ENCODE results near the gene CC2D1A.
"Not testable (repeated sequence)": the region's sequence is repeated elsewhere in the genome, so short reads cannot be mapped to it uniquely, and the experiment has no call there.

CC2D1A gene

GRCh38 chr19:13920524-13920923 lies 14.5 kb downstream of the CC2D1A start:
- H3K36me3 ChIP-seq: peaks cover 72 to 100% (median 84%) of the 10 kb centered on the region in 3 donors
- H3K9me3 ChIP-seq: no peaks in the 10 kb centered on the region
- DNase-seq: no peak
- H3K4me1 ChIP-seq: no peaks in the 10 kb centered on the region
- H3K27me3 ChIP-seq: no peaks in the 10 kb centered on the region
- intact Hi-C loops (cut with DNase I; ENCODE audit: low total_unique reads): no loop called here
- H3K27ac ChIP-seq: no peak overlapping the region
- H3K4me3 ChIP-seq: no peak overlapping the region
- TF ChIP-seq CTCF (IDR thresholded peaks at IDR 0.05): no peak

GRCh38 chr19:13920940-13921747 lies 15.1 kb downstream of the CC2D1A start:
- Histone ChIP-seq H3K27ac (no peak overlapping the region), H3K4me1 (no peaks in the 10 kb centered on the region), H3K9me3 (no peaks in the 10 kb centered on the region), H3K4me3 (no peak overlapping the region), H3K27me3 (no peaks in the 10 kb centered on the region), H3K36me3 (peaks cover 68 to 97% (median 81%) of the 10 kb centered on the region in 3 donors)
- TF ChIP-seq CTCF (IDR thresholded peaks at IDR 0.05): no peak
- no peak for DNase-seq
- intact Hi-C loops (cut with DNase I; ENCODE audit: low total_unique reads): no loop called here

- H3K4me3 ChIP-seq: not testable (repeated sequence)
- H3K36me3 ChIP-seq: peaks cover 78 to 97% (median 88%) of the 10 kb centered on the region in 3 donors
Observed at GRCh38 chr19:13922118-13922517, 16.1 kb downstream of the CC2D1A start.

GRCh38 chr19:13923194-13923987 lies 17.4 kb downstream of the CC2D1A start:
- H3K9me3 ChIP-seq: no peaks in the 10 kb centered on the region
- intact Hi-C loops (cut with DNase I; ENCODE audit: low total_unique reads): no loop called here
- no peak overlapping the region for H3K27ac ChIP-seq
- no peaks in the 10 kb centered on the region for H3K27me3 ChIP-seq
- DNase-seq: no peak
- H3K4me3 ChIP-seq: no peak overlapping the region
- peaks cover 79 to 97% (median 91%) of the 10 kb centered on the region in 3 donors for H3K36me3 ChIP-seq
- no peak for TF ChIP-seq CTCF (IDR thresholded peaks at IDR 0.05)
- no peaks in the 10 kb centered on the region for H3K4me1 ChIP-seq

More at GRCh38 chr19:13922118-13922517, 16.1 kb downstream of the CC2D1A start:
- H3K4me1 ChIP-seq; H3K9me3 ChIP-seq; DNase-seq; intact Hi-C loops (cut with DNase I; ENCODE audit: low total_unique reads); H3K27ac ChIP-seq; H3K27me3 ChIP-seq: not testable (repeated sequence)

GRCh38 chr19:13926010-13926409 lies 20.0 kb downstream of the CC2D1A start:
- no peak for TF ChIP-seq CTCF (IDR thresholded peaks at IDR 0.05)
- Histone ChIP-seq H3K4me1 (no peaks in the 10 kb centered on the region), H3K27ac (no peak overlapping the region), H3K36me3 (peaks cover 58 to 94% (median 74%) of the 10 kb centered on the region in 3 donors), H3K27me3 (no peaks in the 10 kb centered on the region), H3K4me3 (no peak overlapping the region), H3K9me3 (no peaks in the 10 kb centered on the region)
- intact Hi-C loops (cut with DNase I; ENCODE audit: low total_unique reads): no loop called here
- no peak for DNase-seq

- H3K4me1 ChIP-seq: no peaks in the 10 kb centered on the region
- no peak for DNase-seq
- H3K27ac ChIP-seq: no peak overlapping the region
- no peak for TF ChIP-seq CTCF (IDR thresholded peaks at IDR 0.05)
- H3K27me3 ChIP-seq: no peaks in the 10 kb centered on the region
- intact Hi-C loops (cut with DNase I; ENCODE audit: low total_unique reads): no loop called here
- no peak overlapping the region for H3K4me3 ChIP-seq
- no peaks in the 10 kb centered on the region for H3K9me3 ChIP-seq
- peaks cover 51 to 94% (median 67%) of the 10 kb centered on the region in 3 donors for H3K36me3 ChIP-seq
Observed at GRCh38 chr19:13926715-13927114, 20.7 kb downstream of the CC2D1A start.
